H1 (cell line): ENCODE results near the gene IMP3.

Source experiments
- EZH2 ChIP-seq: fragments of 200-600 bp; sonication (generic); IDR thresholded peaks from 2 replicates; pipeline ENCODE4 v1.7.1; 2012; ENCODE audit warnings: low read depth, mild to moderate bottlenecking, moderate library complexity, low read length, inconsistent platforms; ENCODE audit not compliant: severe bottlenecking
- JUND ChIP-seq: IDR thresholded peaks from 2 replicates; pipeline ENCODE4 v1.6.1; 2011; ENCODE audit warnings: mild to moderate bottlenecking, improper control_type of control experiment, low read length
- KDM5A ChIP-seq: fragments of 200-600 bp; IDR thresholded peaks from 2 replicates; pipeline ENCODE4 v1.7.1; 2012; ENCODE audit warnings: mild to moderate bottlenecking, low read length, inconsistent platforms, mixed read lengths
- PHF8 ChIP-seq: fragments of 200-600 bp; sonication (generic); conservative IDR thresholded peaks from 2 replicates; pipeline ENCODE4 v1.7.1; 2012; ENCODE audit warnings: low read depth, mild to moderate bottlenecking, inconsistent platforms, low read length, moderate library complexity
- POLR2A ChIP-seq, 2 experiments: IDR thresholded peaks; 1 replicate in 1 of 2; 2 replicates in 1 of 2; pipeline ENCODE4 v1.6.1; 2011; ENCODE audit warnings: low read depth in 2 of 2, low read length in 2 of 2, mild to moderate bottlenecking in 2 of 2; ENCODE audit errors: control extremely low read depth in 1 of 2
- POLR2AphosphoS5 ChIP-seq: IDR thresholded peaks from 2 replicates; pipeline ENCODE4 v1.6.1; 2011; ENCODE audit warnings: low read depth, low read length
- RBBP5 ChIP-seq: IDR thresholded peaks from 2 replicates; pipeline ENCODE4 v1.7.1; 2012; ENCODE audit warnings: low read depth, mild to moderate bottlenecking, inconsistent platforms, low read length, moderate library complexity, borderline replicate concordance
- SUZ12 ChIP-seq: fragments of 200-600 bp; sonication (generic); IDR thresholded peaks from 2 replicates; pipeline ENCODE4 v1.6.1; 2012; ENCODE audit warnings: mild to moderate bottlenecking, inconsistent platforms, low read length, moderate library complexity, mixed read lengths
- YY1 ChIP-seq: IDR thresholded peaks from 2 replicates; pipeline ENCODE4 v1.6.1; 2011; ENCODE audit warnings: low read depth, mild to moderate bottlenecking, low read length
- TF ChIP-seq, protein P1 (sequence below), 3 experiments: IDR thresholded peaks; 1 replicate in 2 of 3; 2 replicates in 1 of 3; pipeline versions ENCODE4 v1.5.1 to v1.6.1; 2011; ENCODE audit warnings: low read length in 3 of 3, mild to moderate bottlenecking in 3 of 3, inconsistent platforms in 2 of 3, low read depth in 1 of 3, moderate library complexity in 1 of 3; ENCODE audit not compliant: insufficient read depth in 1 of 3; ENCODE audit errors: control extremely low read depth in 1 of 3

DNA sequence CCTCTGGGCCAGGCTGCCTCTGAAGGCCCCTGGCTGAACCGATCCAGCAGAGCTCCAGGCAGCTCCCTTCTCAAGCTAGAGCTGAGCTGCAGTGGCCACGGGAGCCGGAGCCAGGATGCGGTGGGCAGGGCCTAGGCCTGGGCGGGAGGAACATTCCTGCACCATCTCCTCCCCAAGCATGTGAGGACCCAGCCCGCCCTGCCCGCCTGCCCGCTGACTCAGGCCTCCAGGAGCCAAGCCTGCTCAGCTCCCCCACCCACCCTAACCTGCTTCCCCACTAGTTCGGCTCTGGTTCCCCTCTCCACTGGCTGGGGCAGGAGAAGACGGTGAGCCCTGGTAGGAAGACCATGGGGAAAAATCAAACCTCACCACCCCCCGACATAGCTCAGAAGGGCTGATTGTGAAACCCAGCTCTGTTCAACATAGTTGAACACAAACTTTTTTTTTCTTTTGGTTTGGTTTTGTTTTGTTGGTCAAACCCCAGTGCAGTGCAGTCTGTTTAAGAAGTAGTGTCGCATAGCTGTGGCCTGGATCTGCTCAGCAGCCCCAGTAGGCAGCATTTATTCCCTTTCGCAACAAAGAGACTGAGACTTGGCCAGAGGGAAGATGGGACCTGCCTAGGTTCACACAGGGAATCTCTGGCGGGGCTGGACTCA lies 21.2 kb upstream of the IMP3 start:
- TF ChIP-seq JUND: no peak
- no peak for TF ChIP-seq PHF8
- TF ChIP-seq SUZ12: no peak
- TF ChIP-seq, protein P1, sequence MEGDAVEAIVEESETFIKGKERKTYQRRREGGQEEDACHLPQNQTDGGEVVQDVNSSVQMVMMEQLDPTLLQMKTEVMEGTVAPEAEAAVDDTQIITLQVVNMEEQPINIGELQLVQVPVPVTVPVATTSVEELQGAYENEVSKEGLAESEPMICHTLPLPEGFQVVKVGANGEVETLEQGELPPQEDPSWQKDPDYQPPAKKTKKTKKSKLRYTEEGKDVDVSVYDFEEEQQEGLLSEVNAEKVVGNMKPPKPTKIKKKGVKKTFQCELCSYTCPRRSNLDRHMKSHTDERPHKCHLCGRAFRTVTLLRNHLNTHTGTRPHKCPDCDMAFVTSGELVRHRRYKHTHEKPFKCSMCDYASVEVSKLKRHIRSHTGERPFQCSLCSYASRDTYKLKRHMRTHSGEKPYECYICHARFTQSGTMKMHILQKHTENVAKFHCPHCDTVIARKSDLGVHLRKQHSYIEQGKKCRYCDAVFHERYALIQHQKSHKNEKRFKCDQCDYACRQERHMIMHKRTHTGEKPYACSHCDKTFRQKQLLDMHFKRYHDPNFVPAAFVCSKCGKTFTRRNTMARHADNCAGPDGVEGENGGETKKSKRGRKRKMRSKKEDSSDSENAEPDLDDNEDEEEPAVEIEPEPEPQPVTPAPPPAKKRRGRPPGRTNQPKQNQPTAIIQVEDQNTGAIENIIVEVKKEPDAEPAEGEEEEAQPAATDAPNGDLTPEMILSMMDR (IDR thresholded peaks at IDR 0.05; ENCODE audit: control extremely low read depth in 1 of 3, insufficient read depth in 1 of 3, low read depth in 1 of 3, low read length in 3 of 3): no peak
- TF ChIP-seq POLR2AphosphoS5: no peak
- TF ChIP-seq YY1: no peak
- no peak for TF ChIP-seq KDM5A
- TF ChIP-seq EZH2: no peak
- no peak for TF ChIP-seq RBBP5
- TF ChIP-seq POLR2A (IDR thresholded peaks at IDR 0.05; ENCODE audit: control extremely low read depth in 1 of 2, low read depth in 2 of 2, low read length in 2 of 2): no peak
